ENCODE results near the gene ENAH.
A peak's percentile ranks its signal among the peaks of the same experiment; 100 is the strongest.

Gene ENAH

DNA sequence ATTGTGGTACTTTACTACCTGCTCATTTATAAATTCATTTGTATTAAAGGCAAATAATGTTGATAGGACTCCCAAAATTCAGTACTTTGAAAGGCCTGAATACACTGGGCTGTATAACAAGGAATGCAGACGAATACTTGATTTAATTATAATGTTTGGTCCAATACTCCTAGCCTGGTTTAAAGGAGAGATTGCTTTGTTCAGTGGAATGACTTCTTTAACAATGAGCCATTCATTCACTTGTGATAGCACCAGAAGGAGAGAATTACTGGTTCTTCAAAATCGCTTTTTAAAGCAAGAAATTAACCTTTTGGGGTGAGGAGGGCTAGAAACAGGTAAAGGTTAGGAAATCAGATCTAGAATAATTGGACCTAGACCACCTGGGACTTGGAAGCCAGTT lies 28.3 kb upstream of the ENAH start:
- no peak for DNase-seq (ENCODE audit: low read depth, low spot score)
- Histone ChIP-seq H3K9ac (ENCODE audit: insufficient read length) (no peak overlapping the region), H3K4me3 (no peak overlapping the region), H3K36me3 (ENCODE audit: insufficient read depth, low read length) (no peaks in the 10 kb centered on the region), H3K9me3 (ENCODE audit: low read depth, low read length) (no peaks in the 10 kb centered on the region), H3K27ac (no peak overlapping the region)
- TF ChIP-seq POLR2AphosphoS5 (IDR thresholded peaks at IDR 0.05; ENCODE audit: borderline replicate concordance, low read depth, low read length) (no peak), FOXP2 (optimal IDR thresholded peaks at IDR 0.05; ENCODE audit: control extremely low read depth, extremely low read length, insufficient read depth) (no peak), EZH2 (IDR thresholded peaks at IDR 0.05) (no peak)

DNA sequence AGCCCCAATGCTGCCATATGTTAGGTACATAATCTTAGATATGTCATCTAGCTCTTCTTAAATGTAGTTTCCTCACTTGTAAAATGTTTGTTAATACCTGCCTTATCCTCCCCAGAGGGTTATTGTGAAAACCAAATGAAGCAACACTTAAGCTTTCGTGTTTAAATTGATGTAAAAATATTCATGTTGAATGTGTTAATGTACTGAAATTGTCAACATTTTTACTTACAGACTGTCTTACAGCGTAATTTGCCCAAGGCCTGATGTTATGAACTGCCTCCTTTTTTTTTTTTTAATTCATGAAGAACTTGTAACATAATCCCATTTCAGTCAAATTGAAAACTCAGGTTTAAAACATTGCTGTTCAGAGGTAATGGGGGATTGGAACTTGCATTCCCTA lies 25.6 kb upstream of the ENAH start:
- TF ChIP-seq POLR2AphosphoS5 (IDR thresholded peaks at IDR 0.05; ENCODE audit: borderline replicate concordance, low read depth, low read length) (no peak), EZH2 (IDR thresholded peaks at IDR 0.05) (no peak), FOXP2 (optimal IDR thresholded peaks at IDR 0.05; ENCODE audit: control extremely low read depth, extremely low read length, insufficient read depth) (no peak)

DNA sequence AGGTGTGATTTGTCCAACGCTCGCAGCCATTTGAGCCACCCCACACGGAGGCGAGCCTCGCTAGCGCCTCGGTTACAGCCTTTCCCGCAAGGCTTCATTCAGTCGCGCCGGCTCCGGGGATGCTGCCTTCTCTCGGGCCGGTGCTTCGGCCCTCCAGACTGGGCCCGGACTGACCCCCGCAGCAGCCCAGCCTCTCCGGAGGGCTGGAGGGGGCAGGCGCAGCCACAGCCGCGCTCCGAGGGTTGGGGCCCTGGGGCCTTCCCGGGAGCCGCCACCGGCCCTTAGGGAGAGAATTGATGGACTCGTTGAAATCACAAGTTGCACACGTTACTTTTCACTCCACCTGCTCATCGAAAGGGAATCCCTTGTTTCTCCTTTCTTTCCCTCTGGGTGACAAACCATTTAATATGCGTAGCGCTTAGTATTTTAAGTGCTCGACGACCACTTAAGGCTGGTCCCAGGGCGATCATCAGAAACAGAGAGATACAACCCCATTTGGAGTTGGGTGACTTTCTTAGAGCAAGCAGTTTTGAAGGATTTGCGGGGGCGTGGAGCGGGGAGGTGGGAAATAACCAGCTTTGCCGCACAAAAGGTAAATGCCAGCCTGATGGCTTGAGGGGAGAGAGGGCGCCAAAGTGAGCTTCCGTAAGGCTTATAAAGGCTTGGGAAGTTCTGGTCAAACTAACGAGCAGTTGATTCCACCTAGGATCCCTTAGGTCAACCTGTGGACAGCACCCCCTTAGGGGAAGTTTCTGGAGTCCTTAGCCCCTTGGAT lies 24.6 kb upstream of the ENAH start:
- TF ChIP-seq POLR2AphosphoS5 (IDR thresholded peaks at IDR 0.05; ENCODE audit: borderline replicate concordance, low read depth, low read length) (no peak), EZH2 (IDR thresholded peaks at IDR 0.05) (no peak), FOXP2 (optimal IDR thresholded peaks at IDR 0.05; ENCODE audit: control extremely low read depth, extremely low read length, insufficient read depth) (no peak)
- no peaks in the 10 kb centered on the region for H3K36me3 ChIP-seq (ENCODE audit: insufficient read depth, low read length)
- no peak overlapping the region for H3K4me3 ChIP-seq
- no peak overlapping the region for H3K9ac ChIP-seq (ENCODE audit: insufficient read length)
- no peak for DNase-seq (ENCODE audit: low read depth, low spot score)
- H3K27ac ChIP-seq: no peak overlapping the region
- no peaks in the 10 kb centered on the region for H3K9me3 ChIP-seq (ENCODE audit: low read depth, low read length)

More for the DNA sequence above, 25.6 kb upstream of the ENAH start:
- Histone ChIP-seq H3K9me3 (ENCODE audit: low read depth, low read length) (no peaks in the 10 kb centered on the region), H3K27ac (peak overlapping the region; percentile 47; the same call in 1 of the 2 replicates), H3K9ac (ENCODE audit: insufficient read length) (no peak overlapping the region), H3K4me3 (no peak overlapping the region), H3K36me3 (ENCODE audit: insufficient read depth, low read length) (no peaks in the 10 kb centered on the region)
- no peak for DNase-seq (ENCODE audit: low read depth, low spot score)

DNA sequence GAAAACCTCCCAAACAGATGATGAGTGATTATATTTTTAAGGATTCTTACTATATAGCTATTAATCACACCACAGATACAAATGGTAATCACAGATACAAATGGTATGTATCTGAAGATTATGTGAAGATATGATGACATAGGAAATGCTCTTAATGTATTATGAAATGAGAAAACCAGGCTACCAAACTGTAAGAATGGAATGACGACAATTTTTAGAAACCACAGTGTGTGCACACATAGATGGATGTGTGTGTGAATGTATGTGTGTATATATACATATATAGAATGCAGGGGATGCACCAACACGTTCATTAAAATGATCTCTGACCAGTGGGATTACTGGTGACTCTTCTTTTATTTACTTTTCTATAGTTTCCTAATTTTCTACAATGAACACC lies 21.5 kb upstream of the ENAH start:
- no peak overlapping the region for H3K27ac ChIP-seq
- no peak overlapping the region for H3K9ac ChIP-seq (ENCODE audit: insufficient read length)
- no peak for DNase-seq (ENCODE audit: low read depth, low spot score)
- H3K36me3 ChIP-seq (ENCODE audit: insufficient read depth, low read length): no peaks in the 10 kb centered on the region
- H3K4me3 ChIP-seq: no peak overlapping the region
- H3K9me3 ChIP-seq (ENCODE audit: low read depth, low read length): no peaks in the 10 kb centered on the region
- TF ChIP-seq POLR2AphosphoS5 (IDR thresholded peaks at IDR 0.05; ENCODE audit: borderline replicate concordance, low read depth, low read length): no peak
- no peak for TF ChIP-seq FOXP2 (optimal IDR thresholded peaks at IDR 0.05; ENCODE audit: control extremely low read depth, extremely low read length, insufficient read depth)
- no peak for TF ChIP-seq EZH2 (IDR thresholded peaks at IDR 0.05)

DNA sequence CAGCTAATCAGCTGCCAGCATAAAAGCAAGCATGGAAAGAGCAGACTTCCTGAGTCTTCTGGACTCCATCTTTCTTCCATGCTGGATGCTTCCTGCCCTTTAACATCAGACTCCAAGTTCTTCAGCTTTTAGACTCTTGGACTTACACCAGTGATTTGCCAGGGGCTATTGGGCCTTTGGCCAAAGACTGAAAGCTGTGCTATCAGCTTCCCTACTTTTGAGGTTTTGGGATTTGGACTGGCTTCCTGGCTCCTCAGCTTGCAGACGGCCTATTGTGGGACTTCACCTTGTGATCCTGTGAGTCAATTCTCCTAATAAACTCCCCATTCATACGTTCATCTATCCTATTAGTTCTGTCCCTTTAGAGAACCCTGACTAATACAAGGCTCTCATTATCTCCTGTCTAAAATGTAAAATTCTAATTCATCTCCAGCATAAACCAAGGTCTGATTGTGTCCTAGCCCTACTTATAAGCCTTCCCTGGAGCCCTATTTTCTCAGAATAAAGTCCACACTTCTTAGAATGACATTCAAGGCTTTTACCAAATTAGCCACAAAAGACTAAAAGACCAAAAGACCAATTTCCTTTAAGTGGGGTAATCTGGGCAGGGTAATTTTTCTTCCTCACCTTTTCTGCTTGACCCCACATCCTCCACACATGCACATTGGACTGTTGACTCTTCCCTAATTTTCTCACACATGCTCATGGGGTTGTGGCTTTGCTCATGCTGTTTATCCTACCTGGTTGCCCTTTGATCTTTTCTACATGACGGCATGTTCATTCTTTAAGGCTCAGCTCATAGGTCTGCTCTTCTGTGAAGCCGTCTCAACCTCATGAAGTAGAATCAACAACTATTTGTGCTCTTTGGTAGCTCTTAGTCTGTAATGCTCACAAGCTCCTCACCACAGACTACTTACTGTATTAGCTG lies 18.1 kb upstream of the ENAH start:
- H3K27ac ChIP-seq: no peak overlapping the region
- no peaks in the 10 kb centered on the region for H3K36me3 ChIP-seq (ENCODE audit: insufficient read depth, low read length)
- DNase-seq (ENCODE audit: low read depth, low spot score): no peak
- TF ChIP-seq POLR2AphosphoS5 (IDR thresholded peaks at IDR 0.05; ENCODE audit: borderline replicate concordance, low read depth, low read length) (no peak), EZH2 (IDR thresholded peaks at IDR 0.05) (no peak), FOXP2 (optimal IDR thresholded peaks at IDR 0.05; ENCODE audit: control extremely low read depth, extremely low read length, insufficient read depth) (no peak)
- no peak overlapping the region for H3K4me3 ChIP-seq
- H3K9me3 ChIP-seq (ENCODE audit: low read depth, low read length): no peaks in the 10 kb centered on the region
- H3K9ac ChIP-seq (ENCODE audit: insufficient read length): no peak overlapping the region

DNA sequence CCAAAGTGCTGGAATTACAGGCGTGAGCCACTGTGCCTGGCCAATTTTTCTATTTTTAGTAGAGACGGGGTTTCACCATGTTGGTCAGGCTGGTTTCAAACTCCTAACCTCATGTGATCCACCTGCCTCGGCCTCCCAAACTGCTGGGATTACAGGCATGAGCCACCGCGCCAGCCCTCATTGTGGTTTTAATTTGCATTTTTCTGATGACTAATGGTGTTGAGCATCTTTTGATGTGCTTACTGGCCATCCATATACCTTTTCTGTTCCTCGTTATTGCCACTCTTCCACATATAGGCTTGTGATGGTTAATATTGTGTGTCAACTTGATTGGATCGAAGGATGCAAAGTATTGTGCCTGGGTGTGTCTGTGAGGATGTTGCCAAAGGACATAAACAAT lies 17.4 kb upstream of the ENAH start:
- DNase-seq (ENCODE audit: low read depth, low spot score): no peak
- no peak overlapping the region for H3K4me3 ChIP-seq
- H3K9me3 ChIP-seq (ENCODE audit: low read depth, low read length): no peaks in the 10 kb centered on the region
- TF ChIP-seq EZH2 (IDR thresholded peaks at IDR 0.05): no peak
- no peak for TF ChIP-seq FOXP2 (optimal IDR thresholded peaks at IDR 0.05; ENCODE audit: control extremely low read depth, extremely low read length, insufficient read depth)
- TF ChIP-seq POLR2AphosphoS5 (IDR thresholded peaks at IDR 0.05; ENCODE audit: borderline replicate concordance, low read depth, low read length): no peak
- no peak overlapping the region for H3K9ac ChIP-seq (ENCODE audit: insufficient read length)
- H3K27ac ChIP-seq: no peak overlapping the region
- H3K36me3 ChIP-seq (ENCODE audit: insufficient read depth, low read length): no peaks in the 10 kb centered on the region

DNA sequence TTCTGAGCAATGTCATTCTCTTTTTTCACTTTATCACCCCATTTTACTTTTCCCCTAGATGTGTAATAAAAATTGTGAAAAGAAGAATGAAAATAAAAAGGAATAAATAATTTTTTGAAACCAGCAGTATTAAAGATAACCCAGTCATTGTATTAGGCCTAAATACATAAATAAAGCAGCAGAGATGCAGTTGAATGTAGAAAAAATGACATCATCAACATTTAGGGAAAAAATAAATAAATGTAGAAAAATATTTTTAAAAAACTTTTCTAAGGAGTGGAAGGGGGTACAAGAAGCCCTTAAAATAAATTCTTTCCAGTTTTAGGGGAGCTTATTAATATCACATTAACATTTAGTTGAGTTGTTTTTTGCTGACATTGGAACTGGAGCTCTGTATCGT lies 15.3 kb upstream of the ENAH start:
- Histone ChIP-seq H3K9ac (ENCODE audit: insufficient read length) (no peak overlapping the region), H3K27ac (no peak overlapping the region), H3K9me3 (ENCODE audit: low read depth, low read length) (no peaks in the 10 kb centered on the region), H3K4me3 (no peak overlapping the region), H3K36me3 (ENCODE audit: insufficient read depth, low read length) (no peaks in the 10 kb centered on the region)
- TF ChIP-seq EZH2 (IDR thresholded peaks at IDR 0.05): no peak
- no peak for TF ChIP-seq FOXP2 (optimal IDR thresholded peaks at IDR 0.05; ENCODE audit: control extremely low read depth, extremely low read length, insufficient read depth)
- TF ChIP-seq POLR2AphosphoS5 (IDR thresholded peaks at IDR 0.05; ENCODE audit: borderline replicate concordance, low read depth, low read length): no peak
- no peak for DNase-seq (ENCODE audit: low read depth, low spot score)

DNA sequence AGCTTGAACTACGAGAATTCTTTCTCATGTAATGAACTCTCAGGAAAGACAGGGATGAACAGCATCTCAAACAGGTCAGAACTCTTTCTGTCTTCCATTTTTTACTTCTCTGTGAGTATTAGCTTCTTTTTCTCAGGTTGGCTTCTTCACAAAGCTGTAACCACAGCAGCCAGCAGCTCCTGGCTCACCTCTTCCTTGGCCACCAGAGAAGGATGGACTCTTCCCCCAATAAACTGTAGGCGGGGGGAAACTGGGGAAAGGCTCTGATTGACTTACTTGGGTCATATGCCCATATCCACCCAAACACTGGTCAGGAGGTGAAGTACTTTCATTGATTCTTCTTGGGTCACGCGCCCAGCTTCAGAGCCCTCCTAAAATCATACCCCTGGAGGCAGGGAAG lies 14.4 kb upstream of the ENAH start:
- TF ChIP-seq POLR2AphosphoS5 (IDR thresholded peaks at IDR 0.05; ENCODE audit: borderline replicate concordance, low read depth, low read length) (no peak), FOXP2 (optimal IDR thresholded peaks at IDR 0.05; ENCODE audit: control extremely low read depth, extremely low read length, insufficient read depth) (no peak)
- H3K36me3 ChIP-seq (ENCODE audit: insufficient read depth, low read length): no peaks in the 10 kb centered on the region
- no peak overlapping the region for H3K27ac ChIP-seq
- no peak overlapping the region for H3K4me3 ChIP-seq
- H3K9ac ChIP-seq (ENCODE audit: insufficient read length): no peak overlapping the region
- no peak for DNase-seq (ENCODE audit: low read depth, low spot score)
- no peaks in the 10 kb centered on the region for H3K9me3 ChIP-seq (ENCODE audit: low read depth, low read length)

All from SK-N-MC (cell line).